ENCODE results near the gene DIDO1. TPM values are rescaled to one million over a fixed set of nuclear protein-coding genes. Genes with fewer than 3 reads are reported as not detected.

DIDO1 gene
- total and polyA plus RNA-seq, 2 of the 13 experiments (the other 11 are each of a cell fraction or from before 2014, with no cell fraction given) = 75.0 to 75.1 TPM

DNA sequence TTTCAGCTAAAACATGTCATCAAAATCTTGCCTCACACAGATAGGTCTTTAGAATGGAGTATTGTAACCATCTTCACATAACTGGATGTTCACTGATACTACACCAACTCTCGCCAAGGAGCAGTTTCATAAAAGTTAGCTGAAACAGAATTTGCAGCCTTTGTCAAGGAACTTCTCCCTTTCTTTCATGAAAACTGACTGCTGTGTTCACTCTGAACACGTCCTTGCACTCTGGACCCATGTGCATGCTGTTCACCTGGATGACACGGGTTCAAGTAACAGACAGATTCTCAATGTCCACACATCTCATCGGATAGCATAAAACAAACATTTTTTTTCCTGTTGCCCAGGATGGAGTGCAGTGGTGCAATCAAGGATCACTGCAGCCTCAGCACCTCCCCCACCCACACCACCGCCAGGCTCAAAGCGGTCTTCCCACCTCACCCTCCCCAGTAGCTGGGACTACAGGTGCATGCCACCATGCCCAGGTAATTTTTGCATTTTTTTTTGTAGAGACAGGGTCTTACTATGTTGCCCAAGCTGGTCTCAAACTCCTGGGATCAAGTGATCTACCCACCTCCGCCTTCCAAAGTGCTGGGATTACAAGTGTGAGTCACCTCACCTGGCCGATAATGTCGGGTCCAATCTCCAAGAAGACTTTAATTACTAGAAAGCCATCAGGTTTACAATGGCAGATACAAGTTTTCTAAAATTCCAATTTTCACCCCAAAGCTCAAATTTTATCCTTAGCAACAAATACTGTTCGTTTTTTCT, 9.4 kb downstream of the DIDO1 start (continued):
- TF ChIP-seq GZF1 (CRISPR knock-in tag; IDR thresholded peaks at IDR 0.05) (no peak), NFKBIZ (CRISPR knock-in tag; IDR thresholded peaks at IDR 0.05) (peak; percentile 77), SOX13 (IDR thresholded peaks at IDR 0.05) (peak; percentile 72), SOX13 (CRISPR knock-in tag; conservative IDR thresholded peaks at IDR 0.05 in 1 of 2, IDR thresholded peaks at IDR 0.05 in 1 of 2) (peak in 1 of 2 experiments; percentile 94; a peak in 2 of 4 replicates), ZNF724P (CRISPR knock-in tag; IDR thresholded peaks at IDR 0.05; ENCODE audit: borderline replicate concordance) (peak; percentile 66; the same call in 1 of the 2 replicates), LRRFIP1 (CRISPR knock-in tag; conservative IDR thresholded peaks at IDR 0.05) (no peak), SAFB2 (CRISPR knock-in tag; IDR thresholded peaks at IDR 0.05; ENCODE audit: borderline replicate concordance, low read depth) (no peak; the same call in 1 of the 2 replicates), ARHGAP35 (CRISPR knock-in tag; IDR thresholded peaks at IDR 0.05; ENCODE audit: borderline replicate concordance) (no peak), NFE2L2 (IDR thresholded peaks at IDR 0.05; ENCODE audit: low read length) (no peak), ISX (CRISPR knock-in tag; conservative IDR thresholded peaks at IDR 0.05) (no peak), ZBTB46 (CRISPR knock-in tag; IDR thresholded peaks at IDR 0.05; ENCODE audit: borderline replicate concordance) (no peak), CTCF (CRISPR knock-in tag; IDR thresholded peaks at IDR 0.05) (peak; percentile 46), REL (CRISPR knock-in tag; conservative IDR thresholded peaks at IDR 0.05) (0 out of 2 replicates have a peak, but pooled peaks have one; percentile 45), ZNF839 (CRISPR knock-in tag; IDR thresholded peaks at IDR 0.05; ENCODE audit: borderline replicate concordance) (no peak), FIP1L1 (IDR thresholded peaks at IDR 0.05; ENCODE audit: borderline replicate concordance, insufficient read depth, low read depth, low read length) (no peak), ZZZ3 (CRISPR knock-in tag; IDR thresholded peaks at IDR 0.05; ENCODE audit: borderline replicate concordance) (peak; percentile 63; the same call in 1 of the 2 replicates), SPEN (CRISPR knock-in tag; IDR thresholded peaks at IDR 0.05; ENCODE audit: low read depth) (peak; percentile 96), MXI1 (IDR thresholded peaks at IDR 0.05; ENCODE audit: borderline replicate concordance, low read depth, low read length) (peak; percentile 93; the same call in 1 of the 3 replicates), ZNF841 (CRISPR knock-in tag; IDR thresholded peaks at IDR 0.05; ENCODE audit: borderline replicate concordance) (no peak)
- TF ChIP-seq, protein P1, sequence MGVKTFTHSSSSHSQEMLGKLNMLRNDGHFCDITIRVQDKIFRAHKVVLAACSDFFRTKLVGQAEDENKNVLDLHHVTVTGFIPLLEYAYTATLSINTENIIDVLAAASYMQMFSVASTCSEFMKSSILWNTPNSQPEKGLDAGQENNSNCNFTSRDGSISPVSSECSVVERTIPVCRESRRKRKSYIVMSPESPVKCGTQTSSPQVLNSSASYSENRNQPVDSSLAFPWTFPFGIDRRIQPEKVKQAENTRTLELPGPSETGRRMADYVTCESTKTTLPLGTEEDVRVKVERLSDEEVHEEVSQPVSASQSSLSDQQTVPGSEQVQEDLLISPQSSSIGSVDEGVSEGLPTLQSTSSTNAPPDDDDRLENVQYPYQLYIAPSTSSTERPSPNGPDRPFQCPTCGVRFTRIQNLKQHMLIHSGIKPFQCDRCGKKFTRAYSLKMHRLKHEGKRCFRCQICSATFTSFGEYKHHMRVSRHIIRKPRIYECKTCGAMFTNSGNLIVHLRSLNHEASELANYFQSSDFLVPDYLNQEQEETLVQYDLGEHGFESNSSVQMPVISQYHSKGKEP (CRISPR knock-in tag; IDR thresholded peaks at IDR 0.05) = no peak

All from HepG2 (cell line).